GM15510 (cell line): Measurements from ENCODE around the gene SUSD5.

Source experiments
- POLR2A ChIP-seq: IDR thresholded peaks from 3 replicates; pipeline ENCODE4 v1.6.1; 2011; ENCODE audit warnings: borderline replicate concordance; ENCODE audit not compliant: insufficient read length; ENCODE audit errors: extremely low read depth

Gene SUSD5

DNA sequence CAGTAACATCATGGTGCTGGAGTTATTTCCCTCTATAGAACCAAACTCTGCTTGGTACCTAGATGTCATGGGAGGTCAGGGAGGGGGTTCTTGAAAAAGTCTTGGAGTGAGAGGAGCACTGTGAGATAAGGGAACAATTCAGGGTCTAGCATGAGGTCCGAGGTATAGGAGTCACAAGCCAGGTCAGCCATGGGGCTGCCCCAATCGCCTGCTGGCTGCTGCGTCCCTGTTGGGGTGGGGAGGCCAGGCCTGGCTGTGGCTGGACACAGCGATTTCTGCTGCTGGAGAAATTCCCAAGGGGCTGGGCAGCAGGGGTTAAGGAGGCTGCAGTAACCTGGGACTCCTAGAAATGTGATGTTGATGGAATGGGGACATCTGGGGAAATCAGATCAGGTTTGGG lies 44.9 kb downstream of the SUSD5 start:
- no peak for TF ChIP-seq POLR2A

DNA sequence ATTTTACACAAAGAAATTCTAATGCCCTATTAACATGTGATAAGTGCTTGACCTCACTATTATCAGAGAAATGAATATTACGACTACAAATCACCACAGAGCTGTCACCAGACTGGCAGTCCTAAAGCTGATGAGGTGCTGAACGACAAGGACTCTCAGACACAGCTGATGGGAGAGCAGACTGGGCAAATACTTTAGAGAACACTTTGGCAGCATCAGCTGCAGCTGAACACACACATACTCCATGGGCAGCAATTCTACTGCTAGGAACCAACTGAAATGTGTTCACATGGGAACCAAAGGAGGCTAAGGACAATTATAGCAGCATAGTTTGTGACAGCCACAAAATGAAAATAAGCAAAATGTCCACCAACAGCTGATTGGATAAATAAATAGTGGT lies 45.5 kb downstream of the SUSD5 start:
- TF ChIP-seq POLR2A = no peak

DNA sequence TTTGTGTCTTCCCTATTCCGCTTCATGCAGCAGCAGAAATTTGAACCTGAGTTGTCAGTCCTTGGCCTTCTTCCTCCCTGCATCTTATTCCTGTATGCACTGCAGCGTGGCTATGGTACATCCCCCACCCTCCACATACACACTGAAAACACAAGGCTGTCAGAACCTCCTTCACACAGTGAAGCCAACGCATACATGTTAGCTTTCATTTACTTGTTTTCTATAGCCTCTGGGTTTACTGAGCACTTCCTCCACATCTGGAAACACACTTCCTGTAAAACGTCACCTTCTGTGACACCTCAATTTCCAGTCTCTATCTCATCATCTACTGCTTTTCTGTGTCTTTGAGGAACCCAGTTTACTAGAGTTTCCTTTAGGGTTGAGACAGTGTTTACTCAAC lies 47.0 kb downstream of the SUSD5 start:
- no peak for TF ChIP-seq POLR2A

DNA sequence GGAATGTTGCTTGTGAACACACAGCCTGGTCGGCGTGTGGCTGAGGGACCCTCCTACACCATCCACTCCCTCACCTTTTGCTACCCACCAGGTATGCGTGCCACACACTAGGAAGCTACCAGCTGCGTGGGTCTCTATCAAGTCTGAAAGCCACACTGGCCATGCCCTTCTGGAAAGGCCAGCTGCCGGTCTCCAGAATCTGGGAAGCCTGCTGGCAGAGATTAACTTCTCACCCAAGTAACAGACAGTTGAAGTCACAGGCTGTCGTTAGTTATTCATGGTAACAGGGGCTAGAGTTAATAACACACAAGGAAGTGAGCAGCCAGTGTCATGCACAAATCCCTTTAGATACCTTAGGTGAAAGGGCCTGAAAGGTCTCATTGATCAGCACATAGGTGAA lies 48.1 kb downstream of the SUSD5 start:
- TF ChIP-seq POLR2A = no peak

DNA sequence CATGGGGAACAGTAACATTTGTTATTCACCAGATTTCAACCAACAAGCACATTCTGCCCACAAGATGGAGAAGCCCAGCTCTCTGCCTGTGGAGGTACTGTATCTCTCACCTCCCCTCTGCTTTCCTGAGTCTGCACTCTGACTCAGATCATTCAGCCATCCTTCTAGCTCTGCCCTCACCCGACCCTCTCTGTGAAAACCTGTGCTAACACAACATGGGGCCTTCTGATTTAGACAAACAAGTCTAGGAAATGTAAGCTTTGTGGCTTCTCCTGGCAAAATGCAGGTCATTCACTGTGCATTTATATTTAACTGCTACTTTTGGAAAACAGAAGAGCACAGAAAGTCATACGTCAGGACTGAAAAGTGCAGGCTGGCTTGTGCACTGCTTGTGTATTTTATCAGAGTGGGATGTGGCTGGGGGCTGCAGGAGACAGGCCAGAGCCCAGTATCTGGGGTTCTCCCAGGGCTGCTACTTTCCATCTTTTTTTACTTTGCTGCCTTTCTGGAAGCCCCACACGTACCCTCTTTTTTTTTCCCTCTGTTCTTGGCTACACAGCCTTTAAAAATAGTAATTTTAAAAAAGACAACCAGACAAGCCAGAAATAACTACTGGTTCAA lies 50.8 kb downstream of the SUSD5 start:
- TF ChIP-seq POLR2A = no peak

DNA sequence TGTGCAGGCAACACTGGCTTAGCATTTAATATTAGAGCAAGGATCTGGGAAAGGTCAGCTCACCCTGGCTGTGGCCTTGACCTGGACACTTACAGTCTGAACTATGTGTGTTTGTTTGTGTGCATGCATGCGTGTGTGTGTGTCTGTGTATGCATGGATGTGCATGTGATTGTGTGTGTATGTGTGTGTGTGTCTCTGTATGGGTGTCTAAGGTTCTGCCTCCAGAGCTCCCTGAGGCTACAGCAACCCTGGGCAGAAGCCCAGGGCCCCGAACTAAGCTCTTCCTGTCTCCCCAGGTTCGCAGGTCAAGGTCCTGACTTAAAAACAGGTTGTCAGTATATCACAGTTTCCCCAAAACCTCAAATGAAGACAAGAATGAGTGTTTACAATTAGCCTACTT lies 51.3 kb downstream of the SUSD5 start:
- TF ChIP-seq POLR2A = no peak

DNA sequence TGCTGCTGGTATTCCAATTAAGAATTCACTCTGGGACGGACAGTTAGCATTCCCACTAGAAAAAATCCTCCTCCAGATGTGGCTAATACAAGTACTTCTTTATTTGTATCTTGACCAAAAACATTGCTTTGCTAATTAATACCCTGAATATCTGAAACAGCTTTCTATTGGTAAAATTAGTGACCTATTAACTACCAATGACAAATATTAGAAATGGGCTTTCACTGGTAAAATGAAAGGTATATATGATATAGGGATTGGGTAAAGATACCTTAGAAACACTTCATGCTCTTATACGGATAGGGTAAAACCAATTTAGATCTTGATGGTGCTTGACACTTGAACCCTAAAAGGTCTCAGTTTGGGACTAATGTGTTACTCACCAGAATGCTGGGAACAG lies 52.5 kb downstream of the SUSD5 start:
- TF ChIP-seq POLR2A = no peak

DNA sequence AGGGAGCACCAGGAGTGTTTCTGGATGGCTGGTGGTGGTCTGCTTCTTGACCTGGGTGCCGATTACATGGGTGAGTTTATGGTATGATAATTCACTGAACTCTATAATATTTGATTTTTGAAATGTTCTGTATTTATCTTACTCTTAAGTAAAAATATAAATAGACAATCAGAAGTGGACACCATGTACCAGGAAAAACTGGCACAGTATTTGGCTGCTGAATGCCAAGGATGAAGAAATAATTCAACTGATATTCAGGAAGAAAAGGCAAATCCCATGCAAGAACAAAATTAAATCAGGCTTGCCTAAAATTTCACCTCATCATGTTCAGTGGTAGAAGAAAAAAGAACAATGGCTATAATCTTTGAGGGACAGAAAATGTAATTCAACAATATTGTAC lies 53.2 kb downstream of the SUSD5 start:
- TF ChIP-seq POLR2A = no peak

DNA sequence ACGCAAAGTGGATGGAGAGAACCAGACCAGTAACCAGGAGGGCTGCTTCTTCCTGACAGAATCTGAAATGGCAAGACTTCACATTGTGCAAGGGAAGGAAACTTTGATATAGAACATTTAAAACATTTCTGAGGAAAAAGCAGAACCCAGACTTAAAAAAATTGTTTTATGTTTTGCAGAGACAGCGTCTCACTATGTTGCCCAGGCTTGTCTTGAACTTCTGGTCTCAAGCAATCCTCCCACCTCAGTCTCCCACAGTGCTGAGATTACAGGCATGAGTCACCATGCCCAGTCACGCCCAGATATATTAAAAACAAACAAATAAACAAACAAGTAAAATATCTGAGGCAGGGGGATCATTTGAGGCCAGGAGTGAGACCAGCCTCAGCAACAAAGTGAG lies 58.6 kb downstream of the SUSD5 start:
- TF ChIP-seq POLR2A = no peak

DNA sequence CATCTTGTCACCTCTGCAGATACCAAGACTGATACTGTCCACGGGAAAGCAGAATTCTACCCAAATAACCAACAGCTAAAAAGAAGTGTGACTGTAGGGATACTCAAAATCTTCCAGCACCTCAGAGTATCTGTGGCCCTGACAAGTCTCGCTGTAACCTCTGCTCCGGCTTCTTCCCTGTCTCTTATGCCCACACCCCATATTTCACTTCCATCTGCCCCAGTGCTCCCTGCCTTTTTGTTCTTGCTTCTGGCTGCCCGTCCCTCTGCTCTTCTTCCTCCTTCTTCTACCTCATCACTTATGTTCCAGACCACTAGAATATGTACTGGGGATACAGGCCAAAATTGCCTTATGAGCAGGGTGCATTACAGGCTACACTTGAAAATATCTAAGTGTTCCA lies 59.4 kb downstream of the SUSD5 start:
- TF ChIP-seq POLR2A = no peak

DNA sequence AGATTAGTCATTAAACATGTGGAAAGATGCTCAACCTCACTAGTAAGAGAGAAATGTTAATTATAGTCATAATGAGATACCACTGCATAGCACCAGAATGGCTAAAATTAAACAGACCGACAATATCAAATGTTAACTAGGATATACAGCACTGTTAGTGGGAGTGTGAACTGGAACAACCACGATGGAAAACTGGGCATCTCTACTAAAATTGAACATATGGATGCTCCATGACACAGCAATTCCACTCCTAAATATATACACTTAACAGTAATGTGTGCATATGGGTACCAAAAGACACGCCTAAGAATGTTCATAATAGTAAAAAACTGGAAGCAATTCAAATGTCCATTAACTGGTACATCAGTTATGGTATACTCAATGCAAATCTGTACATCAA lies 63.3 kb downstream of the SUSD5 start:
- TF ChIP-seq POLR2A = no peak

DNA sequence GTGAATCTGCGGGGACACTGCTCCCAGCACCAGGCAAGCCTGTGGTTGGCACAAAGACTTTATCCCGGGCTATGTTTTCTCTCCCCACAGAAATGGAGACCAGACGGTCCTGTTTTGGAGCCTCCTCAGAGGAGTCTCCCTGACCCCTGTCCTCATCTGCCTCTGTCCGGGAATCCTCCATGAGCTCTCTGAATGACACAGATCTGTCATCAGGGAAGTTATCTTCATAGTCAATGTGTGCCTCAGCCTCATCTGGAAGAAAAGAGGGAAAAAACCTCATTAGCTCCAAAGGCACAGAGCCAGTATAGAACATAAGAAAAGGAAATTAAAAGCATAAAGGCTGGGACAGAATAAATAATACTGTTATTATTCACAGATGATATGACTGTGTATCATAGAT lies 64.8 kb downstream of the SUSD5 start:
- TF ChIP-seq POLR2A = no peak

DNA sequence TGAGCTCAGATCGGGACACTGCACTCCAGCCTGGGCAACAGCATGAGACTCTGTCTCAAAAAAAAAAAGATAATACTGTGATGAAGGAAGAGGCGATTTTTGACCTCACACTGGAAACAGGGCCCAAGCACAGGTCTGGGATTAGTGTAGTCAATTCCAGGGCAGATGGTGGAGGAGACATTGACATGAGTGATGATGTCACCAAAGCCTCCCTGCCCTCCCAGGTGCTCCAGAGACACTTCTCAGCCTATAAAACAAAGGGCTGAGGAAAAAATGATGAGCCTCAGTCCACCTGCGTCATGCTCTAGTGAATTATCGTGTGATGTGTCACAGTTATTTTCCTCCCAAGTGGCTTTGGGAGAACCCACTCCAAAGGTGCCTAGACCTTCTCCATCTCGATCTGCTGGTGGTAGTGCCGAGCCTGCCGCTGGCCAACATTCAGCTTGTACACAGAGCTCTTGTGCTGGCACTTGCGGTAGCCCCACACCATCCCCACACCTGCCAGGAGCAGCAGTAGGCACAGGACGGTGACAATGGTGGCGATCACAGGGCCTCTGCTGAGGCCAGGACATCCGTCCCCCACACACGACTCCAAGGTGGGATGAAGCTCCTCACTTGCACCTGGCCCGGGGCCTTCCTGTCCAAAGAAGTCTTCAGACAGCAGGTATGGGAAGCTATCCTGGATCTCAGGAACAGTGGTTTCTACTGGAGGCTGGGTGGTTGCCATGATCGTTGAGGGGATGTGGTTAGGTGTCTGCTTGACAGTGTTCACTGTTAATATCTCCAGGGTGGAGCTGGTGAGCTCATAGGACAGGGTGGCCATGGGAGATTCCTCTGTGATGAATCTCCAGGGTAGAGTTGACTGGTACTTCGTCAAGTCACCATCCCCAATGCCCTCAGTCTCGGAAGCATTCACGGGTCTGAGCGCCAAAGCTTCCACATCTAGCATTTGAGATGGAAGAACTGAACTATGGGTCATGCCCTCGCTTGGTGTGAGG lies 65.9 kb downstream of the SUSD5 start:
- TF ChIP-seq POLR2A = no peak

DNA sequence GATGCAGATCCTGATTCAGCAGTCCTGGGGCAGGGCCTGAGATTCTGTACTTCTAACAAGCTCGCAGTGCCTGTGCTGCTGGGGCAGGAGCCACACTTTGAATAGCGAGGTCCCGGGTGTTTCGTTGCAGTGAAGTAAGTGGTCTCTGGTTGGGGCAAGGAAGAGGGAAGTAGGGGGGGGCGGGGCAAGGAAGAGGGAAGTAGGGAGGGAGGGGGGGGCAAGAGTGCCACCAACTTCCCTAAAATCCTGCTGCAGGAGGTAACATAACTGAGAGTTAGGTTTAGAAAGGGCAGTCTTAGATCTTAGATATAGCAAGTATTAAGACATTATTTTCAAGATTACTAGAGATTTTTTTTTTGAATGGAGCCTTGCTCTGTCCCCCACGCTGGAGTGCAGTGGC lies 69.3 kb downstream of the SUSD5 start:
- no peak for TF ChIP-seq POLR2A

DNA sequence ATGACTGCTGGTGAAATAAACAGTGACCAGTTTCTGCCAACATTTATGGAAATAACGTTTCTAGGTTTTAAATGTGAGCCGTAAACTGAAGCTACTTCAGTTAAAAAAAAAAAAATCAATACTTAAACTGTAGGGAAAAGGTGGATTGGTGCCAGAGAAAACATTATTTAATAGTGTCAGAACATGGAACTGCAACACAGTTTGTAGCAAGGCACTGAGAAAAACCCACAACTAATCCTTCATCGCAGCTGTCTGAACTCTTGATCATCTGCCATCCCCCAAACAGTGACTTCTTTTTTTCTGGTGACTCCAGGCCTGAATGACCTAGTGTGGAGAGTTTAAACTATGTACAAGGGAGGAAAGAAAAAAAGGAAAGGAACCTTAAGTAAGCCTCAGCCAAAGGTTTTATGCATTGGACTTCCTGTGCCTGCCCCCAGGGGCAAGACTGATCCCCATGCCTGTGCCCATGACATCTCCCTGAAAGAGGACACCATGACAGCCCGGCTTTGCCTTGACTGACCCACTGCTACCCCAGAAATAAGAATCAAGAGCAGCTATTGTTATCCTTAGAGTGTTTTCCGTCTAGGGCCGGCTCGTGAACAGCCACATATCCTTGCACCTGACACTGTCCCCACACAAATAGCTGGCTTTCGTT lies 71.7 kb downstream of the SUSD5 start:
- no peak for TF ChIP-seq POLR2A
